GM12878 (cell line): ENCODE data around the gene WSCD2. TPM values are rescaled to one million over a fixed set of nuclear protein-coding genes. Genes with fewer than 3 reads are reported as not detected.

Experiments
- ATAC-seq: fragments of 200-7000 bp; cut with Tn5 transposase; 3 replicates; pipeline ENCODE4 v1.9.1; 2020; ENCODE audit warnings: mild to moderate bottlenecking, moderate library complexity
- BruUV-seq: library from RNA; stranded (reverse); fragments of 400-500 nt; replicated peaks from 2 replicates; lab custom pipeline; 2021; lab: Mats Ljungman, UMichigan
- CTCF ChIA-PET: fragments of 300-600 bp; sonication (Branson Sonifier 250); formaldehyde crosslinking; extraction: SDS; loops from one replicate; lab custom pipeline; 2021; ENCODE audit warnings: inconsistent platforms; lab: Yijun Ruan, JAX
- POLR2A ChIA-PET: fragments of 350-600 bp; formaldehyde crosslinking; extraction: SDS; loops from one replicate; lab custom pipeline; 2021; ENCODE audit warnings: inconsistent platforms; lab: Charles Lee
- RAD21 ChIA-PET: fragments of 300-600 bp; sonication (Branson Sonifier 250); formaldehyde crosslinking; loops from one replicate; lab custom pipeline; 2023; ENCODE audit warnings: antibody characterized with exemption; ENCODE audit not compliant: unreplicated experiment; lab: Charles Lee
- SMC1A ChIA-PET: fragments of 300-600 bp; sonication (Branson Sonifier 250); formaldehyde crosslinking; loops from one replicate; lab custom pipeline; 2023; ENCODE audit not compliant: unreplicated experiment, uncharacterized antibody; lab: Charles Lee
- DNase-seq: peaks from one replicate; pipeline ENCODE4 v3.0.0-alpha.2; 2011; ENCODE audit warnings: low read depth, low spot score
- FAIRE-seq: peaks from 3 replicates; lab custom pipeline; 2011; peaks lifted over from hg19 to GRCh38; lab: Jason Lieb, UNC
- H2AFZ ChIP-seq: 2 replicates; pipeline ENCODE4 v1.6.0; 2011; ENCODE audit warnings: low read depth, low read length, control low read depth; ENCODE audit not compliant: control insufficient read depth
- H3K27ac ChIP-seq: 2 replicates; pipeline ENCODE4 v1.5.1; 2011; ENCODE audit warnings: control low read depth; ENCODE audit not compliant: control insufficient read depth, insufficient read depth
- H3K27me3 ChIP-seq, 2 experiments: replicated peaks in 1 of 2; 2 replicates each; pipeline versions ENCODE4 v1.6.0 to v1.6.1; 2011; ENCODE audit warnings: low read length in 1 of 2; ENCODE audit not compliant: control insufficient read depth in 2 of 2, insufficient read depth in 2 of 2
- H3K36me3 ChIP-seq, 2 experiments: 2 replicates each; pipeline ENCODE4 v1.5.1; 2011; ENCODE audit warnings: low read length in 1 of 2; ENCODE audit not compliant: control insufficient read depth in 2 of 2, insufficient read depth in 2 of 2
- H3K4me1 ChIP-seq: 2 replicates; pipeline ENCODE4 v1.6.1; 2011; ENCODE audit warnings: mild to moderate bottlenecking, low read length, moderate library complexity, mixed read lengths; ENCODE audit not compliant: control insufficient read depth, insufficient read depth
- H3K4me2 ChIP-seq: 2 replicates; pipeline ENCODE4 v1.6.0; 2011; ENCODE audit warnings: control low read depth; ENCODE audit not compliant: control insufficient read depth, insufficient read depth
- H3K4me3 ChIP-seq: fragments of 200-600 bp; sonication (generic); 2 replicates; pipeline ENCODE4 v1.5.1; 2016
- H3K79me2 ChIP-seq: 2 replicates; pipeline ENCODE4 v1.6.0; 2011; ENCODE audit warnings: low read length; ENCODE audit not compliant: control insufficient read depth, insufficient read depth
- H3K9ac ChIP-seq: 2 replicates; pipeline ENCODE4 v1.8.0; 2011; ENCODE audit warnings: low read length, control low read depth, mixed read lengths; ENCODE audit not compliant: control insufficient read depth, insufficient read depth
- H3K9me3 ChIP-seq: replicated peaks from 3 replicates; pipeline ENCODE4 v1.5.1; 2011; ENCODE audit warnings: mild to moderate bottlenecking, low read length; ENCODE audit not compliant: control insufficient read depth, insufficient read depth
- H4K20me1 ChIP-seq: 2 replicates; pipeline ENCODE4 v1.6.0; 2011; ENCODE audit not compliant: control insufficient read depth, insufficient read depth
- ASH2L ChIP-seq: fragments of 300-600, 200-600 bp; sonication (generic); IDR thresholded peaks from 2 replicates; pipeline ENCODE4 v1.6.1; 2017; ENCODE audit warnings: low read depth, mild to moderate bottlenecking, borderline replicate concordance
- ATF3 ChIP-seq: IDR thresholded peaks from 2 replicates; pipeline ENCODE4 v1.6.1; 2011; ENCODE audit warnings: low read depth, mild to moderate bottlenecking, low read length, moderate library complexity, borderline replicate concordance; ENCODE audit errors: extremely low read depth
- BMI1 ChIP-seq: fragments of 450-650 bp; IDR thresholded peaks from 2 replicates; pipeline ENCODE4 v1.6.1; 2016; ENCODE audit warnings: mild to moderate bottlenecking, moderate library complexity, borderline replicate concordance
- DPF2 ChIP-seq: fragments of 450-650 bp; IDR thresholded peaks from 2 replicates; pipeline ENCODE4 v1.6.1; 2017; ENCODE audit warnings: mild to moderate bottlenecking
- EGR1 ChIP-seq, 2 experiments: IDR thresholded peaks; 1 replicate in 1 of 2; 2 replicates in 1 of 2; pipeline ENCODE4 v1.6.1; 2011 to 2012; ENCODE audit warnings: low read depth in 2 of 2, low read length in 2 of 2, borderline replicate concordance in 1 of 2, mild to moderate bottlenecking in 1 of 2, moderate library complexity in 1 of 2
- ETV6 ChIP-seq, 2 experiments: fragments of 450-650 bp in 1 of 2; IDR thresholded peaks in 1 of 2; conservative IDR thresholded peaks in 1 of 2; 2 replicates each; pipeline ENCODE4 v1.6.1; 2014; ENCODE audit warnings: antibody characterized with exemption in 1 of 2, borderline replicate concordance in 1 of 2, low read depth in 1 of 2, mild to moderate bottlenecking in 1 of 2, moderate library complexity in 1 of 2
- HDAC6 ChIP-seq: fragments of 200-600 bp; sonication (generic); IDR thresholded peaks from one replicate; pipeline ENCODE4 v1.8.0; 2017; ENCODE audit warnings: antibody characterized with exemption; ENCODE audit not compliant: unreplicated experiment
- KLF5 ChIP-seq: fragments of 450-650 bp; IDR thresholded peaks from 2 replicates; pipeline ENCODE4 v1.6.1; 2014; ENCODE audit warnings: mild to moderate bottlenecking; ENCODE audit not compliant: partially characterized antibody
- NFIC ChIP-seq: IDR thresholded peaks from 2 replicates; pipeline ENCODE4 v1.6.1; 2012; ENCODE audit warnings: low read depth, mild to moderate bottlenecking, inconsistent platforms, low read length, moderate library complexity
- PAX5 ChIP-seq: IDR thresholded peaks from 2 replicates; pipeline ENCODE4 v1.6.1; 2011; ENCODE audit warnings: low read depth, low read length, borderline replicate concordance
- RAD21 ChIP-seq: IDR thresholded peaks from 2 replicates; pipeline ENCODE4 v1.6.1; 2011; ENCODE audit warnings: mild to moderate bottlenecking, low read depth, low read length, moderate library complexity; ENCODE audit not compliant: insufficient read depth
- RAD51 ChIP-seq: fragments of 450-650 bp; IDR thresholded peaks from 2 replicates; pipeline ENCODE4 v1.6.1; 2016; ENCODE audit warnings: moderate library complexity, mild to moderate bottlenecking, inconsistent platforms
- SMARCA5 ChIP-seq: fragments of 450-650 bp; IDR thresholded peaks from 2 replicates; pipeline ENCODE4 v1.6.1; 2017; ENCODE audit warnings: mild to moderate bottlenecking
- SUZ12 ChIP-seq: fragments of 200-600 bp; sonication (generic); IDR thresholded peaks from one replicate; pipeline ENCODE4 v1.6.1; 2018; ENCODE audit warnings: antibody characterized with exemption, mild to moderate bottlenecking; ENCODE audit not compliant: unreplicated experiment
- TAF1 ChIP-seq: IDR thresholded peaks from 2 replicates; pipeline ENCODE4 v1.6.1; 2011; ENCODE audit warnings: mild to moderate bottlenecking, low read depth, low read length, borderline replicate concordance
- WGBS: methylation state at CpG from one replicate; pipeline ENCODE4 v1.1.6; 2016; ENCODE audit warnings: low lambda C conversion rate; ENCODE audit not compliant: insufficient replicate concordance, insufficient coverage; ENCODE audit errors: missing lambda C conversion rate; 5-methylcytosine and 5-hydroxymethylcytosine counted together
- in situ Hi-C: fragments of 300-500 bp; cut with MboI; formaldehyde crosslinking; loops from 9 replicates; pipeline ENCODE4 v1.14.3; 2018; ENCODE audit warnings: mixed read lengths
- intact Hi-C: fragments of 100-400 bp; cut with micrococcal nuclease; formaldehyde crosslinking; loops from one replicate; pipeline ENCODE4 v1.14.2; 2022; ENCODE audit not compliant: unreplicated experiment
- polyA plus RNA-seq, 11 experiments: library from polyadenylated mRNA; depleted of rRNA in 4 of 11; unstranded in 6 of 11; stranded (reverse) in 5 of 11; fragments of >200 nt; fragmentation: Nextera tagmentation in 4 of 11; fragmentation: Illumina TruSeq in 1 of 11; extraction: Ambion mirVana in 4 of 11; extraction: Trizol in 1 of 11; gene quantifications; 1 replicate in 1 of 11; 2 replicates in 10 of 11; pipeline versions ENCODE4 v1.2.1 to v1.2.3, GENCODE V29; 2011 to 2016; ENCODE audit warnings: inconsistent platforms in 2 of 11, missing spikeins in 2 of 11, low read depth in 1 of 11
- total RNA-seq, 4 experiments: library from RNA; depleted of rRNA in 3 of 4; stranded (reverse); fragments of >200 nt in 3 of 4; fragmentation: Illumina TruSeq in 1 of 4; extraction: Trizol in 1 of 4; gene quantifications; 2 replicates each; pipeline versions ENCODE4 v1.2.1 to v1.2.3, GENCODE V29; 2013 to 2021
- TF ChIP-seq, protein P1 (sequence below): IDR thresholded peaks from 2 replicates; pipeline ENCODE4 v1.6.1; 2012; ENCODE audit warnings: low read depth, low read length, improper control_type of control experiment
- TF ChIP-seq, protein P2 (sequence below): fragments of 450-650 bp; IDR thresholded peaks from 2 replicates; pipeline ENCODE4 v1.6.1; 2016; ENCODE audit warnings: mild to moderate bottlenecking
- TF ChIP-seq, protein P3 (sequence below): IDR thresholded peaks from 2 replicates; pipeline ENCODE4 v1.6.1; 2012; ENCODE audit warnings: mild to moderate bottlenecking, low read depth, low read length

The WSCD2 gene
- total and polyA plus RNA-seq, 10 of the 15 experiments (the other 5 are each of a cell fraction or from before 2014, with no cell fraction given): 0.41 TPM; not detected in 9

DNA sequence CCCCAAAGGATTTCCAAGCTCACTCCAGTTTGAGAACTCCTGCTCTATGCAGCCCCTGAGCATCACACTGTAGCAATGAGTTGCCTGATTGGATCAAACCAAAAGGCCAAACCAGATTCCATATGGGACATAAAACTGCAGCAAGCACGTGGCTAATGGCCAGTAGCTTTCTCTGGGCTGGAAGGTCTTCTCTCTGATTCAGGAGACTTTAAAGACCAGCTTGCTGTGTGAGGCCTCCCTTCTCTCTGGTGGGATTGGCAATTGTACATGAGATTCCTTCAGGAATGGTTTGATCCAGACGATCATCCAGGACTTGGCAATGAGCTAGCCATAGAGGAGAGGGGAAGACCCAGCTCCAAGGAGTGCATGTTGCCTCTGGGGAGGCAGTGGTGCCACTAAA, 50.2 kb downstream of the WSCD2 start:
- no peaks in the 10 kb centered on the region for H3K36me3 ChIP-seq
- FAIRE-seq: no peak
- POLR2A ChIA-PET: no interaction called here
- H2AFZ ChIP-seq: no peak overlapping the region
- SMC1A ChIA-PET: interaction anchor here (1.3 to 1.4 kb wide), 2 partner anchors 9 to 276 kb away, joined by 3 to 5 read pairs; no protein-coding TSS in a partner anchor
- in situ Hi-C loops: no loop called here
- no peak for DNase-seq
- no peak overlapping the region for H3K4me3 ChIP-seq
- no peaks in the 10 kb centered on the region for H3K27me3 ChIP-seq
- H3K79me2 ChIP-seq: no peaks in the 10 kb centered on the region
- no TSS peak for BruUV-seq
- no peaks in the 10 kb centered on the region for H4K20me1 ChIP-seq
- no peak overlapping the region for H3K4me2 ChIP-seq
- CTCF ChIA-PET: interaction anchor here (1.9 to 4.0 kb wide), 2 partner anchors 16 to 278 kb away, joined by 4 to 18 read pairs; no protein-coding TSS in a partner anchor
- no peak for ATAC-seq
- H3K27ac ChIP-seq: no peak overlapping the region
- WGBS: 18% methylated on average over 2 of the region's 2 CpGs
- H3K9me3 ChIP-seq: no peaks in the 10 kb centered on the region; the same call in 2 of the 3 replicates
- RAD21 ChIA-PET: interaction anchor here (0.8 kb wide), 1 partner anchor 77 kb away, joined by 4 read pairs; no protein-coding TSS in a partner anchor
- peaks cover 7% of the 10 kb centered on the region for H3K4me1 ChIP-seq
- intact Hi-C loops: no loop called here
- H3K9ac ChIP-seq: no peak overlapping the region
- no peak for TF ChIP-seq RAD21
- TF ChIP-seq ASH2L: no peak
- TF ChIP-seq TAF1: no peak
- TF ChIP-seq EGR1 (IDR thresholded peaks at IDR 0.05; ENCODE audit: borderline replicate concordance in 1 of 2, low read depth in 2 of 2, low read length in 2 of 2): no peak
- TF ChIP-seq, protein P1, sequence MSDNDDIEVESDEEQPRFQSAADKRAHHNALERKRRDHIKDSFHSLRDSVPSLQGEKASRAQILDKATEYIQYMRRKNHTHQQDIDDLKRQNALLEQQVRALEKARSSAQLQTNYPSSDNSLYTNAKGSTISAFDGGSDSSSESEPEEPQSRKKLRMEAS: no peak
- TF ChIP-seq, protein P2, sequence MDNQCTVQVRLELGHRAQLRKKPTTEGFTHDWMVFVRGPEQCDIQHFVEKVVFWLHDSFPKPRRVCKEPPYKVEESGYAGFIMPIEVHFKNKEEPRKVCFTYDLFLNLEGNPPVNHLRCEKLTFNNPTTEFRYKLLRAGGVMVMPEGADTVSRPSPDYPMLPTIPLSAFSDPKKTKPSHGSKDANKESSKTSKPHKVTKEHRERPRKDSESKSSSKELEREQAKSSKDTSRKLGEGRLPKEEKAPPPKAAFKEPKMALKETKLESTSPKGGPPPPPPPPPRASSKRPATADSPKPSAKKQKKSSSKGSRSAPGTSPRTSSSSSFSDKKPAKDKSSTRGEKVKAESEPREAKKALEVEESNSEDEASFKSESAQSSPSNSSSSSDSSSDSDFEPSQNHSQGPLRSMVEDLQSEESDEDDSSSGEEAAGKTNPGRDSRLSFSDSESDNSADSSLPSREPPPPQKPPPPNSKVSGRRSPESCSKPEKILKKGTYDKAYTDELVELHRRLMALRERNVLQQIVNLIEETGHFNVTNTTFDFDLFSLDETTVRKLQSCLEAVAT: no peak
- TF ChIP-seq KLF5: no peak
- no peak for TF ChIP-seq DPF2
- no peak for TF ChIP-seq SUZ12
- TF ChIP-seq PAX5: no peak
- TF ChIP-seq, protein P3, sequence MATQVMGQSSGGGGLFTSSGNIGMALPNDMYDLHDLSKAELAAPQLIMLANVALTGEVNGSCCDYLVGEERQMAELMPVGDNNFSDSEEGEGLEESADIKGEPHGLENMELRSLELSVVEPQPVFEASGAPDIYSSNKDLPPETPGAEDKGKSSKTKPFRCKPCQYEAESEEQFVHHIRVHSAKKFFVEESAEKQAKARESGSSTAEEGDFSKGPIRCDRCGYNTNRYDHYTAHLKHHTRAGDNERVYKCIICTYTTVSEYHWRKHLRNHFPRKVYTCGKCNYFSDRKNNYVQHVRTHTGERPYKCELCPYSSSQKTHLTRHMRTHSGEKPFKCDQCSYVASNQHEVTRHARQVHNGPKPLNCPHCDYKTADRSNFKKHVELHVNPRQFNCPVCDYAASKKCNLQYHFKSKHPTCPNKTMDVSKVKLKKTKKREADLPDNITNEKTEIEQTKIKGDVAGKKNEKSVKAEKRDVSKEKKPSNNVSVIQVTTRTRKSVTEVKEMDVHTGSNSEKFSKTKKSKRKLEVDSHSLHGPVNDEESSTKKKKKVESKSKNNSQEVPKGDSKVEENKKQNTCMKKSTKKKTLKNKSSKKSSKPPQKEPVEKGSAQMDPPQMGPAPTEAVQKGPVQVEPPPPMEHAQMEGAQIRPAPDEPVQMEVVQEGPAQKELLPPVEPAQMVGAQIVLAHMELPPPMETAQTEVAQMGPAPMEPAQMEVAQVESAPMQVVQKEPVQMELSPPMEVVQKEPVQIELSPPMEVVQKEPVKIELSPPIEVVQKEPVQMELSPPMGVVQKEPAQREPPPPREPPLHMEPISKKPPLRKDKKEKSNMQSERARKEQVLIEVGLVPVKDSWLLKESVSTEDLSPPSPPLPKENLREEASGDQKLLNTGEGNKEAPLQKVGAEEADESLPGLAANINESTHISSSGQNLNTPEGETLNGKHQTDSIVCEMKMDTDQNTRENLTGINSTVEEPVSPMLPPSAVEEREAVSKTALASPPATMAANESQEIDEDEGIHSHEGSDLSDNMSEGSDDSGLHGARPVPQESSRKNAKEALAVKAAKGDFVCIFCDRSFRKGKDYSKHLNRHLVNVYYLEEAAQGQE: no peak
- no peak for TF ChIP-seq SMARCA5
- no peak for TF ChIP-seq ATF3
- TF ChIP-seq HDAC6: no peak
- TF ChIP-seq ETV6 (conservative IDR thresholded peaks at IDR 0.05 in 1 of 2, IDR thresholded peaks at IDR 0.05 in 1 of 2; ENCODE audit: borderline replicate concordance in 1 of 2, low read depth in 1 of 2): no peak
- no peak for TF ChIP-seq NFIC
- TF ChIP-seq RAD51: no peak
- no peak for TF ChIP-seq BMI1
